ENCODE results near the gene SHROOM2. TPM values are rescaled to one million over a fixed set of nuclear protein-coding genes. Genes with fewer than 3 reads are reported as not detected.
A peak's percentile ranks its signal among the peaks of the same experiment; 100 is the strongest.

SHROOM2 gene
- 10 to 100 TPM in 5 of 8 experiments, 1 to 10 TPM in 3; 2.5 to 65.1 (median 18.8) TPM for total RNA-seq

GRCh38 chrX:9785944-9786797, at the start of gene SHROOM2:
SHROOM2 (plus strand) TSS chrX:9786429; CDS start chrX:9786546, 117 bp downstream.
- ATAC-seq (replicated peaks in 6 of 8): peak; percentile 50 to 80 (median 73)
- H3K4me3 ChIP-seq: peak within 1 kb of the TSS; percentile 45 to 93 (median 75)
- in situ Hi-C loops (cut with MboI; ENCODE audit: low pct_unique_long_range_greater_than_20kb in 2 of 9, low sequenced_read_pairs in 9 of 9, unreplicated experiment in 9 of 9): no loop called here
- WGBS, 10 experiments: no CpG with 5 or more reads among the region's 132 CpGs
- H3K27ac ChIP-seq: peak within 1 kb of the TSS in 1 of 2 donors; percentile 44
- peaks cover 0 to 6% of the 10 kb centered on the region in 2 donors for H3K4me1 ChIP-seq (replicated peaks in 1 of 2)

- WGBS, 10 experiments: 0 to 100% (median 77%) methylated on average over 1 to 7 of the region's 7 CpGs; no CpG with 5 or more reads in 5 of the 10 experiments
- Histone ChIP-seq H3K27ac (no peak overlapping the region), H3K4me1 (replicated peaks in 1 of 2) (no peaks in the 10 kb centered on the region), H3K4me3 (no peak overlapping the region)
- peak in 1 of 8 experiments; percentile 30 for ATAC-seq (replicated peaks in 6 of 8)
- in situ Hi-C loops (cut with MboI; ENCODE audit: low pct_unique_long_range_greater_than_20kb in 2 of 9, low sequenced_read_pairs in 9 of 9, unreplicated experiment in 9 of 9): no loop called here
Measured at GRCh38 chrX:9737363-9737762, 48.9 kb upstream of the SHROOM2 start.

- no peak overlapping the region for H3K4me3 ChIP-seq
- no peak overlapping the region for H3K27ac ChIP-seq
- ATAC-seq (replicated peaks in 6 of 8): no peak
- 20 to 94% (median 73%) methylated on average over 1 to 3 of the region's 3 CpGs; no CpG with 5 or more reads in 5 of the 10 experiments for WGBS, 10 experiments
- in situ Hi-C loops (cut with MboI; ENCODE audit: low pct_unique_long_range_greater_than_20kb in 2 of 9, low sequenced_read_pairs in 9 of 9, unreplicated experiment in 9 of 9): no loop called here
- no peaks in the 10 kb centered on the region for H3K4me1 ChIP-seq (replicated peaks in 1 of 2)
Measured at GRCh38 chrX:9738151-9738550, 48.1 kb upstream of the SHROOM2 start.

GRCh38 chrX:9739130-9739529, 47.1 kb upstream of the SHROOM2 start:
- Histone ChIP-seq H3K4me1 (replicated peaks in 1 of 2) (no peaks in the 10 kb centered on the region), H3K4me3 (no peak overlapping the region), H3K27ac (no peak overlapping the region)
- no peak for ATAC-seq (replicated peaks in 6 of 8)
- in situ Hi-C loops (cut with MboI; ENCODE audit: low pct_unique_long_range_greater_than_20kb in 2 of 9, low sequenced_read_pairs in 9 of 9, unreplicated experiment in 9 of 9): no loop called here
- WGBS, 10 experiments: 0 to 71% (median 40%) methylated on average over 1 of the region's 5 CpGs; no CpG with 5 or more reads in 7 of the 10 experiments

- peak in 7 of 8 experiments; percentile 39 to 64 (median 53) for ATAC-seq (replicated peaks in 6 of 8)
- H3K4me3 ChIP-seq: no peak overlapping the region
- H3K27ac ChIP-seq: peak overlapping the region in 1 of 2 donors; percentile 71
- in situ Hi-C loops (cut with MboI; ENCODE audit: low pct_unique_long_range_greater_than_20kb in 2 of 9, low sequenced_read_pairs in 9 of 9, unreplicated experiment in 9 of 9): no loop called here
- H3K4me1 ChIP-seq (replicated peaks in 1 of 2): peaks cover 19 to 24% of the 10 kb centered on the region in 2 donors
- WGBS, 10 experiments: 40 to 84% methylated on average over 1 to 7 of the region's 11 CpGs; no CpG with 5 or more reads in 8 of the 10 experiments
Measured at GRCh38 chrX:9745417-9746115, 40.7 kb upstream of the SHROOM2 start.

- Histone ChIP-seq H3K27ac (peak overlapping the region in 1 of 2 donors; percentile 71), H3K4me1 (replicated peaks in 1 of 2) (peaks cover 19 to 24% of the 10 kb centered on the region in 2 donors), H3K4me3 (no peak overlapping the region)
- ATAC-seq (replicated peaks in 6 of 8): peak in 7 of 8 experiments; percentile 44 to 82 (median 74)
- WGBS, 10 experiments: 0 to 80% (median 14%) methylated on average over 1 to 2 of the region's 3 CpGs; no CpG with 5 or more reads in 6 of the 10 experiments
- in situ Hi-C loops (cut with MboI; ENCODE audit: low pct_unique_long_range_greater_than_20kb in 2 of 9, low sequenced_read_pairs in 9 of 9, unreplicated experiment in 9 of 9): no loop called here
Measured at GRCh38 chrX:9746148-9746888, 39.9 kb upstream of the SHROOM2 start.

- in situ Hi-C loops (cut with MboI; ENCODE audit: low pct_unique_long_range_greater_than_20kb in 2 of 9, low sequenced_read_pairs in 9 of 9, unreplicated experiment in 9 of 9): no loop called here
- H3K4me3 ChIP-seq: no peak overlapping the region
- peak in 1 of 8 experiments; percentile 40 for ATAC-seq (replicated peaks in 6 of 8)
- WGBS, 10 experiments: 40 to 100% (median 93%) methylated on average over 1 to 4 of the region's 4 CpGs; no CpG with 5 or more reads in 5 of the 10 experiments
- H3K4me1 ChIP-seq (replicated peaks in 1 of 2): peaks cover 19 to 24% of the 10 kb centered on the region in 2 donors
- H3K27ac ChIP-seq: no peak overlapping the region
Measured at GRCh38 chrX:9747644-9748043, 38.6 kb upstream of the SHROOM2 start.

- Histone ChIP-seq H3K4me3 (no peak overlapping the region), H3K4me1 (replicated peaks in 1 of 2) (peaks cover 19 to 24% of the 10 kb centered on the region in 2 donors), H3K27ac (no peak overlapping the region)
- in situ Hi-C loops (cut with MboI; ENCODE audit: low pct_unique_long_range_greater_than_20kb in 2 of 9, low sequenced_read_pairs in 9 of 9, unreplicated experiment in 9 of 9): no loop called here
- ATAC-seq (replicated peaks in 6 of 8): peak in 1 of 8 experiments; percentile 68
- WGBS, 10 experiments: 33 to 82% (median 47%) methylated on average over 1 to 5 of the region's 11 CpGs; no CpG with 5 or more reads in 7 of the 10 experiments
Measured at GRCh38 chrX:9749146-9749692, 37.0 kb upstream of the SHROOM2 start.

GRCh38 chrX:9757366-9757765, 28.9 kb upstream of the SHROOM2 start:
- ATAC-seq (replicated peaks in 6 of 8): no peak
- H3K4me1 ChIP-seq (replicated peaks in 1 of 2): no peaks in the 10 kb centered on the region
- H3K4me3 ChIP-seq: no peak overlapping the region
- in situ Hi-C loops (cut with MboI; ENCODE audit: low pct_unique_long_range_greater_than_20kb in 2 of 9, low sequenced_read_pairs in 9 of 9, unreplicated experiment in 9 of 9): no loop called here
- no peak overlapping the region for H3K27ac ChIP-seq
- 96 to 100% methylated on average over 1 to 4 of the region's 7 CpGs; no CpG with 5 or more reads in 8 of the 10 experiments for WGBS, 10 experiments

- H3K4me1 ChIP-seq (replicated peaks in 1 of 2): no peaks in the 10 kb centered on the region
- in situ Hi-C loops (cut with MboI; ENCODE audit: low pct_unique_long_range_greater_than_20kb in 2 of 9, low sequenced_read_pairs in 9 of 9, unreplicated experiment in 9 of 9): no loop called here
- 6 to 67% (median 10%) methylated on average over 1 to 3 of the region's 4 CpGs; no CpG with 5 or more reads in 7 of the 10 experiments for WGBS, 10 experiments
- no peak overlapping the region for H3K4me3 ChIP-seq
- no peak for ATAC-seq (replicated peaks in 6 of 8)
- H3K27ac ChIP-seq: no peak overlapping the region
Measured at GRCh38 chrX:9758021-9758638, 28.1 kb upstream of the SHROOM2 start.

GRCh38 chrX:9759337-9759736, 26.9 kb upstream of the SHROOM2 start:
- H3K4me1 ChIP-seq (replicated peaks in 1 of 2): no peaks in the 10 kb centered on the region
- no peak overlapping the region for H3K4me3 ChIP-seq
- no peak for ATAC-seq (replicated peaks in 6 of 8)
- 86 to 93% methylated on average over 3 to 8 of the region's 8 CpGs; no CpG with 5 or more reads in 8 of the 10 experiments for WGBS, 10 experiments
- H3K27ac ChIP-seq: no peak overlapping the region
- in situ Hi-C loops (cut with MboI; ENCODE audit: low pct_unique_long_range_greater_than_20kb in 2 of 9, low sequenced_read_pairs in 9 of 9, unreplicated experiment in 9 of 9): no loop called here

All from motor neuron (in vitro differentiated cells).